Tibial artery (tissue), 4 donors: Measurements from ENCODE around the gene TOR1A.

Experiments
- DNase-seq, 2 donors: peaks; one replicate each; pipeline ENCODE4 v3.0.0-alpha.2; 2019
- H3K27ac ChIP-seq, 2 donors: fragments of 200-600 bp; sonication (generic) in 1 of 2; 1 replicate in 1 of 2; 2 replicates in 1 of 2; pipeline ENCODE4 v1.5.1; 2018 to 2019; ENCODE audit warnings: mild to moderate bottlenecking in 1 of 2
- H3K27me3 ChIP-seq, 2 donors: fragments of 200-600 bp; sonication (generic) in 1 of 2; one replicate each; pipeline versions ENCODE4 v1.5.1 to v1.6.0; 2016 to 2019
- H3K36me3 ChIP-seq, 3 donors: fragments of 200-600 bp; sonication (generic) in 2 of 3; one replicate each; pipeline ENCODE4 v1.5.1; 2016 to 2019; ENCODE audit warnings: mild to moderate bottlenecking in 2 of 3
- H3K4me1 ChIP-seq, 4 donors: fragments of 200-600 bp; sonication (generic) in 2 of 4; 1 replicate in 3 of 4; 2 replicates in 1 of 4; pipeline ENCODE4 v1.5.1; 2016 to 2019
- H3K4me3 ChIP-seq, 2 donors: fragments of 200-600 bp; sonication (generic) in 1 of 2; 1 replicate in 1 of 2; 2 replicates in 1 of 2; pipeline ENCODE4 v1.5.1; 2018 to 2019; ENCODE audit warnings: mild to moderate bottlenecking in 2 of 2
- H3K9me3 ChIP-seq, 3 donors: fragments of 200-600 bp; sonication (generic) in 1 of 3; one replicate each; pipeline ENCODE4 v1.5.1; 2016 to 2019
- CTCF ChIP-seq, 2 experiments: fragments of 200-600 bp in 1 of 2; fragments of 450-650 bp in 1 of 2; IDR thresholded peaks; one replicate each; pipeline ENCODE4 v1.5.1; 2017 to 2019; ENCODE audit warnings: antibody characterized with exemption in 2 of 2, mild to moderate bottlenecking in 1 of 2, moderate library complexity in 1 of 2
- intact Hi-C: fragments of 100-400 bp; cut with DNase I; formaldehyde crosslinking; loops from one replicate; pipeline ENCODE4 v1.15.0; 2023; ENCODE audit warnings: low total_unique reads

The TOR1A gene

GRCh38 chr9:129868023-129868871 lies 44.3 kb upstream of the TOR1A start:
- H3K27me3 ChIP-seq: no peaks in the 10 kb centered on the region
- H3K27ac ChIP-seq: no peak overlapping the region
- peaks cover 11 to 81% (median 55%) of the 10 kb centered on the region in 3 donors for H3K36me3 ChIP-seq
- H3K4me3 ChIP-seq: no peak overlapping the region
- no peak for DNase-seq
- H3K4me1 ChIP-seq: no peaks in the 10 kb centered on the region
- intact Hi-C loops: no loop called here
- H3K9me3 ChIP-seq: no peaks in the 10 kb centered on the region
- no peak for TF ChIP-seq CTCF (IDR thresholded peaks at IDR 0.05)

DNA sequence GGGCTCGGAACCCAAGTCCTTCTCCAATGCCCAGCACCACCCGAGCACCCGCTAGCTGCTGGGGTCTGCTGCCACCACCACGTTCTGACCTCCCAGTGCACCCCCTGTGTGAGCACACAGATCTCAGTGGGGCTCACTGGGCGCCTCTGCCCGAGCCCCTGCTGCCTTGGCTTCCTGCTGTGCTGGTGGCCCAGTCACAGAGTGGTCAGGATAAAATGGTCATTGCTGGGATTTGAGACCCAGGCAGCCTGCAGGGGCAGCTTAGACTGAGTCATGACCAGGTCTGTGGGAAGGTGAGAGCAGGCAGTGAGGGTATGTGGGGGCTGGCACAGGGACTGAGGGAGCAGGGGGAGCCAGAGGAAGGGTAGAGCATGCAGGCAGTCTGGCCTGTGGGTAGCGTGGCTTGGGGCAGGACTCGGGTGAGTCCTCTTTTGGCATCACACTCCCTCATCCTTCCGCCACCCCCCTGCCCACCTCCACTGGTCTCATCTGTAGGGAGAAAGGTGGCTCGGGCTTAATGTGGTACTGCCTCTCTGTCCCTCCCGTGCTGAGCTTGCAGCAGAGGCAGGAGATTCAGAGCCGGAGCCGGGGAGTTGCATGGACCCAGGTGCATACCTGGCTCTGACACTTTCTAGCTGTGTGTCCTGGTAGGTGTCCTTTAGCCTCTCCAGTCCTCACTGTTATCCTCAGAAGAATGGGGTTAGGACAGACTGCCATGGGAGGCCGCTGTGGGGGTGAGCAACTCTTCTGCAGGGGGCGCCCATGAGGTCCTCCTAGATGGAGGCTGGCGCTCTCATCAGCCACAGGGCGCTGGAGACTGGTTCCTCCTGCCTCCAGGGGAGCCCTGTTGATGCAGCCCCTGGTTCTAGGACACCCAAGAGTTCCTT lies 43.4 kb upstream of the TOR1A start:
- intact Hi-C loops: no loop called here

DNA sequence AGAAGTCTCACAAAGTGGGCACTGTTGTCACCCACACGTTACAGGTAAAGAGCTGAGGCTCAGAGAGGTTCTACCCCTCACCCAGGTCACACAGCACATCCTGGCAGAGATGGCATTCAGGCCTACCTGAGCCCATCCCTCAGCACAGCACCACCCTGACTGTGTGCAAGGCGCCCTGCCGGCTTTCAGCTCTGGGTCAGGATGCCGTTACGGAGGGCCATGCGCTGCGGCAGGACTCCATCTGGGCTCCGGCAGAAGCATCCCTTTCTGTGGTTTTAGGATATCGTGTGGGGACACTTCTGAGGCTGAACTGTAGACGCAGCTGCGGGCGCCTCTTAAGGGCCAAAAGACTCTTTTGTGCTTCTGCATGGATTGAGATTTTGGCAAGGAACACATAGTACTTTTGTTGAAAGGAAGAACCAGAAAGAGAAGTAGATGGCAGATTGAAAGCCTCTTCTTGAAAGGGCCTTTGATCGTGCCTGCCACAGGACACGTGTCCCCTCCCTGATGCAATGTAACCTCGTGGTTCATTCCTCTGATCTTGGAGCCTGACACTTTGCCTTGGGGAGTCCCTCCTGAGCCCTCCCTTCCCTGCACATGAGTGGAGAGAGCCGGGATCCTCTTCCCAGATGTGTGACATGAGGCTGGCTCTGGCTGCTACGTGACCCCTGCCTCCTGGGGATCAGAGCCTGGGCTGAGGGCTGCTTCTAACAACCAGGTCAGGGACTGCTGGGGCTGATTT lies 42.6 kb upstream of the TOR1A start:
- Histone ChIP-seq H3K4me3 (no peak overlapping the region), H3K36me3 (peaks cover 25 to 98% (median 67%) of the 10 kb centered on the region in 3 donors), H3K9me3 (no peaks in the 10 kb centered on the region), H3K27me3 (no peaks in the 10 kb centered on the region), H3K27ac (no peak overlapping the region), H3K4me1 (no peaks in the 10 kb centered on the region)
- intact Hi-C loops: no loop called here
- TF ChIP-seq CTCF (IDR thresholded peaks at IDR 0.05): no peak
- DNase-seq: no peak

More for the DNA sequence above, 43.4 kb upstream of the TOR1A start:
- peaks cover 17 to 90% (median 60%) of the 10 kb centered on the region in 3 donors for H3K36me3 ChIP-seq
- no peak for TF ChIP-seq CTCF (IDR thresholded peaks at IDR 0.05)
- no peak overlapping the region for H3K27ac ChIP-seq
- no peaks in the 10 kb centered on the region for H3K4me1 ChIP-seq
- no peaks in the 10 kb centered on the region for H3K27me3 ChIP-seq
- H3K4me3 ChIP-seq: no peak overlapping the region
- DNase-seq: no peak
- no peaks in the 10 kb centered on the region for H3K9me3 ChIP-seq

DNA sequence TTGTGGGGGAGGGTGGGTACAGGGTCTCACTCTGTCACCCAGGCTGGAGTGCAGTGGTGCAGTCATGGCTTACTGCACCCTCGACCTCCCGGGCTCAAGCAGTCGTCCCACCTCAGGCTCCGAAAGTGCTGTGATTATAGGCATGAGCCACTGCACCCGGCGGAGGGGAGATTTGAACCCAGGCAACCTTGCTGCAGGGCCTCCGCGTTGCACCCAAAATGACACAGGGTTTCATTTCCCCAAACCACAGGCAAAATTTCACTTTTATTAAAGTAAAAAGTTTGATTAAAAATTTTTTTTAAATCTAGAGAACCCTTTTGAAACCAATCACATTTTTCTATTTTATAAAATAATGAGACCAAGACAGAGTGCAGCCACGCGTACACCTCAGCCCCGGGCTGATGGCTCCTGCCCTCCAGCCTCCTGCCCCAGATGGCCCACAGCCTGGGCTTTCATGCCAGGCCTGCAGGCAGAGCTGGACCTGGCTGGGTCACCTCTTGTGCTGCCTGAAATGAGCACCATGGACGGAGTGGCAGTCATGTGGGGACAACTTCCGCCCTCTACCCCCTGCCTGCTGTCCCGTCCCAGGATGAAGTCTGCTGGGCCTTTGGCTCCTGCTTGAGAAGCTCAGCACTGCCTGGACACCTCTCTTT lies 41.9 kb upstream of the TOR1A start:
- TF ChIP-seq CTCF (IDR thresholded peaks at IDR 0.05): no peak
- intact Hi-C loops: no loop called here
- Histone ChIP-seq H3K27me3 (no peaks in the 10 kb centered on the region), H3K27ac (no peak overlapping the region), H3K4me3 (no peak overlapping the region), H3K9me3 (no peaks in the 10 kb centered on the region), H3K36me3 (peaks cover 33 to 98% (median 74%) of the 10 kb centered on the region in 3 donors), H3K4me1 (no peaks in the 10 kb centered on the region)
- no peak for DNase-seq
